SU-DHL-6 (cell line): Measurements from ENCODE around the gene FKRP.

Experiments used
- H2AFZ ChIP-seq: fragments of 200-600 bp; sonication (generic); 2 replicates; pipeline ENCODE4 v1.6.1; 2014; ENCODE audit warnings: low read depth, mild to moderate bottlenecking, moderate library complexity, mixed read lengths, antibody characterized with exemption, low read length; ENCODE audit not compliant: severe bottlenecking
- H3F3A ChIP-seq: fragments of 200-600 bp; shearing (Covaris generic); 2 replicates; pipeline ENCODE4 v1.6.0; 2016; ENCODE audit warnings: antibody characterized with exemption, mild to moderate bottlenecking; ENCODE audit not compliant: insufficient read depth
- H3K27ac ChIP-seq: fragments of 200-600 bp; sonication (generic); 2 replicates; pipeline ENCODE4 v1.5.1; 2016; ENCODE audit warnings: low read depth, mild to moderate bottlenecking, low read length, moderate library complexity, mixed read lengths
- H3K27me3 ChIP-seq: fragments of 200-600 bp; sonication (generic), shearing (Covaris generic); 2 replicates; pipeline ENCODE4 v1.6.0; 2014; ENCODE audit warnings: mild to moderate bottlenecking, low read length
- H3K36me3 ChIP-seq: fragments of 200-600 bp; sonication (generic); 2 replicates; pipeline ENCODE4 v1.6.1; 2014; ENCODE audit warnings: mild to moderate bottlenecking, low read length, mixed read lengths
- H3K4me2 ChIP-seq: fragments of 300-600, 200-600 bp; shearing (Covaris generic), sonication (generic); 2 replicates; pipeline ENCODE4 v1.6.0; 2014; ENCODE audit warnings: low read length, low read depth, mild to moderate bottlenecking; ENCODE audit not compliant: poor library complexity, severe bottlenecking
- H3K4me3 ChIP-seq: fragments of 200-600 bp; sonication (generic); 2 replicates; pipeline ENCODE4 v1.5.1; 2014; ENCODE audit warnings: antibody characterized with exemption, low read length, mild to moderate bottlenecking, mixed read lengths; ENCODE audit not compliant: insufficient read depth, poor library complexity, severe bottlenecking
- H3K79me2 ChIP-seq: fragments of 200-600 bp; sonication (generic); 2 replicates; pipeline ENCODE4 v1.6.1; 2014; ENCODE audit warnings: mild to moderate bottlenecking, low read length, moderate library complexity; ENCODE audit not compliant: insufficient read depth
- H3K9ac ChIP-seq: fragments of 200-600 bp; sonication (generic); 2 replicates; pipeline ENCODE4 v1.7.0; 2014; ENCODE audit warnings: mild to moderate bottlenecking, low read length
- H3K9me2 ChIP-seq: fragments of 200-600 bp; sonication (generic); replicated peaks from 2 replicates; pipeline ENCODE4 v1.6.1; 2014; ENCODE audit warnings: low read length; ENCODE audit not compliant: insufficient read depth
- H3K9me3 ChIP-seq: fragments of 200-600 bp; sonication (generic); 2 replicates; pipeline ENCODE4 v1.6.1; 2014; ENCODE audit warnings: low read length, mixed read lengths; ENCODE audit not compliant: insufficient read depth
- H4K20me1 ChIP-seq: fragments of 200-600 bp; sonication (generic); 2 replicates; pipeline ENCODE4 v1.6.1; 2014; ENCODE audit warnings: low read depth, mild to moderate bottlenecking, antibody characterized with exemption, low read length, moderate library complexity, mixed read lengths
- EZH2phosphoT487 ChIP-seq: fragments of 200-600 bp; sonication (generic), shearing (Covaris generic); conservative IDR thresholded peaks from 2 replicates; pipeline ENCODE4 v1.6.1; 2018; ENCODE audit warnings: mild to moderate bottlenecking, antibody characterized with exemption, low read length, moderate library complexity, mixed read lengths
- TF ChIP-seq, protein P1 (sequence below): fragments of 200-600 bp; sonication (generic); IDR thresholded peaks from one replicate; pipeline ENCODE4 v1.5.1; 2017; ENCODE audit warnings: antibody characterized with exemption, mild to moderate bottlenecking, low read length, moderate library complexity; ENCODE audit not compliant: insufficient read depth, poor library complexity, severe bottlenecking

Gene FKRP

DNA sequence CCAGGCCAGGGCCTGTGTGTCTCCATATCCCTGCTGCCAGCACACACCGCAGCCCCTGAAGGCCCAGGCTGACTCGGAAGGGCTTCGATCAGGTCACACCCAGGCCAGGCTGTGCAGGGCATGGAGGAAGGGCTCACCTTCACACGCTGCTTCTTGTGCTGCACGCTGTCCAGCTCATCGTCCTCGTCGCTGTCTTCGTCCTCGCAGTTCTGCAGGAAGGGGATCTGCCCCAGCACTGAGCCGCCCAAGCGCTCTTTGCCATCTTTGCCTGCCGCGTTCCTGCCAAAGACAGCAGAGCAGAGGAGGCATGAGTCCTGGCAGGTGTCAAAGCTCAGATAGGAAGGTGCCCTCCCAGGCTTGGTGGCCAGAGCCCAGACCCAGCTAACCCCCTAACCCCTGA is 15.3 kb upstream of the FKRP start:
- Histone ChIP-seq H3K9ac (no peak overlapping the region), H3K9me2 (no peaks in the 10 kb centered on the region), H3K4me2 (no peak overlapping the region), H4K20me1 (no peaks in the 10 kb centered on the region), H3K9me3 (no peaks in the 10 kb centered on the region), H3K27ac (no peak overlapping the region), H3K79me2 (peaks cover 14% of the 10 kb centered on the region; the same call in 1 of the 2 replicates), H3K4me3 (no peak overlapping the region), H3K27me3 (no peaks in the 10 kb centered on the region), H3F3A (no peaks in the 10 kb centered on the region), H2AFZ (no peak overlapping the region), H3K36me3 (peaks cover 3% of the 10 kb centered on the region; the same call in 1 of the 2 replicates)
- TF ChIP-seq, protein P1, sequence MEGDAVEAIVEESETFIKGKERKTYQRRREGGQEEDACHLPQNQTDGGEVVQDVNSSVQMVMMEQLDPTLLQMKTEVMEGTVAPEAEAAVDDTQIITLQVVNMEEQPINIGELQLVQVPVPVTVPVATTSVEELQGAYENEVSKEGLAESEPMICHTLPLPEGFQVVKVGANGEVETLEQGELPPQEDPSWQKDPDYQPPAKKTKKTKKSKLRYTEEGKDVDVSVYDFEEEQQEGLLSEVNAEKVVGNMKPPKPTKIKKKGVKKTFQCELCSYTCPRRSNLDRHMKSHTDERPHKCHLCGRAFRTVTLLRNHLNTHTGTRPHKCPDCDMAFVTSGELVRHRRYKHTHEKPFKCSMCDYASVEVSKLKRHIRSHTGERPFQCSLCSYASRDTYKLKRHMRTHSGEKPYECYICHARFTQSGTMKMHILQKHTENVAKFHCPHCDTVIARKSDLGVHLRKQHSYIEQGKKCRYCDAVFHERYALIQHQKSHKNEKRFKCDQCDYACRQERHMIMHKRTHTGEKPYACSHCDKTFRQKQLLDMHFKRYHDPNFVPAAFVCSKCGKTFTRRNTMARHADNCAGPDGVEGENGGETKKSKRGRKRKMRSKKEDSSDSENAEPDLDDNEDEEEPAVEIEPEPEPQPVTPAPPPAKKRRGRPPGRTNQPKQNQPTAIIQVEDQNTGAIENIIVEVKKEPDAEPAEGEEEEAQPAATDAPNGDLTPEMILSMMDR: no peak
- TF ChIP-seq EZH2phosphoT487: no peak

DNA sequence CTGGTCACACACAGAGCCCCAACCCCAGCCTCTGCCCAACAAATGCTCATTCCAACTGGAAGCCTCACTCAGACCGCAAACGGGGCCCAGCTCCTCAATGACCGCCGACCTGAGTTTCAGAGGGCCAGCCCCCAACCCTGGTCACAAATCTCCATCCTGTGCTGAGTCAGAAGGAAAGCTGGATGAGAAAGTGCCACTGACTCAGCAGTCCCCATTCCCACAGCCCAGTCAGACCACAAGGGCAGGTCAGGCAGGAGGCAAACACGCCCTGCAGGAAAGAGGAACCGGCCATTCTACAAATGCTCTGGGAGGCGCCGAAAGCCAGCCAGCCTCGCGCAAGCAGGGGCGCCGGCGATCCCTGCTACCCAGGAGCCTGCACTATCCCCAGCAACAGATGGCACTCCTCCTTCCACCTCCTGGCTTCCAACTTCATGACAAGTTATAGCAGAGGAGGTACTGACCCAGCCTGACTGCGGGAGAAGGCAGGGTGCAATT is 14.8 kb upstream of the FKRP start:
- H3K27me3 ChIP-seq: no peaks in the 10 kb centered on the region
- no peaks in the 10 kb centered on the region for H3K9me3 ChIP-seq
- no peak overlapping the region for H3K4me2 ChIP-seq
- H3K4me3 ChIP-seq: no peak overlapping the region
- H3K9ac ChIP-seq: no peak overlapping the region
- TF ChIP-seq, protein P1: no peak
- TF ChIP-seq EZH2phosphoT487: no peak
- peaks cover 3% of the 10 kb centered on the region; the same call in 1 of the 2 replicates for H3K36me3 ChIP-seq
- no peaks in the 10 kb centered on the region for H3F3A ChIP-seq
- H4K20me1 ChIP-seq: no peaks in the 10 kb centered on the region
- H3K9me2 ChIP-seq: no peaks in the 10 kb centered on the region
- no peak overlapping the region for H2AFZ ChIP-seq
- no peak overlapping the region for H3K27ac ChIP-seq
- peaks cover 14% of the 10 kb centered on the region; the same call in 1 of the 2 replicates for H3K79me2 ChIP-seq

DNA sequence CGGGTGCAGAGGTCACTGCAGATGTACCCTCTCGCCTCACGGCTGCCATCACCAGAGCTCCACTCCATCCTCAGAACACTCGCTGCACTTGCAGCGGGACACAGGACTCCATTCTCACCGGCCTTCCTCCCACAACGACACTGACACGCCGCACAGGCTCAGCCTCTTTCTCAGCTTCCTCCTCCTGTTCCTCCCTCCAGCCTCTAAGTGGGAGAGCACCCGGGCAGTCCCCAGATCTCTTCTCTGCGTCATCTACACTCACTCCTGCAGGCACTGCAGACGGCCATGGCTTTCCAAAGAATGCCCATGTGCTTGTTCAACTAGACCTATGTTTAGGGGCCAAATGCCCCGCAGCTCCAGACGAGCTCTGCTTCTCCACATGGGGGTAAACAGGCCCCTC is 14.3 kb upstream of the FKRP start:
- TF ChIP-seq, protein P1: no peak
- TF ChIP-seq EZH2phosphoT487: no peak
- Histone ChIP-seq H2AFZ (no peak overlapping the region), H3K9ac (no peak overlapping the region), H3K4me3 (no peak overlapping the region), H3K79me2 (peaks cover 16% of the 10 kb centered on the region), H3K9me2 (no peaks in the 10 kb centered on the region), H4K20me1 (no peaks in the 10 kb centered on the region), H3K4me2 (no peak overlapping the region), H3K27me3 (no peaks in the 10 kb centered on the region), H3K9me3 (no peaks in the 10 kb centered on the region), H3K27ac (no peak overlapping the region), H3K36me3 (peaks cover 3% of the 10 kb centered on the region; the same call in 1 of the 2 replicates), H3F3A (no peaks in the 10 kb centered on the region)
